ENCODE results near the gene PLCG1.

DNA sequence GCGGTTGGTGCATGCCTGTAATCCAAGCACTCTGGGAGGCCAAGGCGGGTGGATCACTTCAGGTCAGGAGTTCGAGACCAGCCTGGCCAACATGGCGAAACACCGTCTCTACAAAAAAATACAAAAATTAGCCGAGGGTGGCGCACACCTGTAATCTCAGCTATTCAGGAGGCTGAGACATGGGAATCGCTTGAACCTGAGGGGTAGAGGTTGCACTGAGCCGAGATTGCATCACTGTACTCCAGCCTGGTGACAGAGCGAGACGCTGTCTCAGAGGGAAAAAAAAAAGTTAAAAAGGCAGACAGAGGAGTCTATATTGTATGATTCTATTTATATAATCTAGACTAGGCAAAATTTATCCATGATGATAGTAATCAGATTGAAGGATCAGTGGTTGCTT, 27.3 kb upstream of the PLCG1 start:
- TF ChIP-seq, protein P1, sequence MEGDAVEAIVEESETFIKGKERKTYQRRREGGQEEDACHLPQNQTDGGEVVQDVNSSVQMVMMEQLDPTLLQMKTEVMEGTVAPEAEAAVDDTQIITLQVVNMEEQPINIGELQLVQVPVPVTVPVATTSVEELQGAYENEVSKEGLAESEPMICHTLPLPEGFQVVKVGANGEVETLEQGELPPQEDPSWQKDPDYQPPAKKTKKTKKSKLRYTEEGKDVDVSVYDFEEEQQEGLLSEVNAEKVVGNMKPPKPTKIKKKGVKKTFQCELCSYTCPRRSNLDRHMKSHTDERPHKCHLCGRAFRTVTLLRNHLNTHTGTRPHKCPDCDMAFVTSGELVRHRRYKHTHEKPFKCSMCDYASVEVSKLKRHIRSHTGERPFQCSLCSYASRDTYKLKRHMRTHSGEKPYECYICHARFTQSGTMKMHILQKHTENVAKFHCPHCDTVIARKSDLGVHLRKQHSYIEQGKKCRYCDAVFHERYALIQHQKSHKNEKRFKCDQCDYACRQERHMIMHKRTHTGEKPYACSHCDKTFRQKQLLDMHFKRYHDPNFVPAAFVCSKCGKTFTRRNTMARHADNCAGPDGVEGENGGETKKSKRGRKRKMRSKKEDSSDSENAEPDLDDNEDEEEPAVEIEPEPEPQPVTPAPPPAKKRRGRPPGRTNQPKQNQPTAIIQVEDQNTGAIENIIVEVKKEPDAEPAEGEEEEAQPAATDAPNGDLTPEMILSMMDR (conservative IDR thresholded peaks at IDR 0.05; ENCODE audit: low read depth in 2 of 2), result no peak
- no peak for TF ChIP-seq POLR2AphosphoS5 (IDR thresholded peaks at IDR 0.05; ENCODE audit: low read depth)

Data from GM23338 (cell line).